GM12878 (cell line): ENCODE data around the gene CELSR1.

ENCODE experiments used
- CTCF ChIP-seq, 3 experiments: IDR thresholded peaks in 2 of 3; conservative IDR thresholded peaks in 1 of 3; 2 replicates each; pipeline ENCODE4 v1.5.1; 2011; ENCODE audit warnings: low read depth in 3 of 3, low read length in 3 of 3, mild to moderate bottlenecking in 3 of 3, control low read depth in 2 of 3, moderate library complexity in 2 of 3, inconsistent platforms in 1 of 3, mixed read lengths in 1 of 3; ENCODE audit not compliant: control insufficient read depth in 2 of 3, insufficient read depth in 1 of 3; ENCODE audit errors: extremely low read depth in 1 of 3
- IKZF1 ChIP-seq: fragments of 450-650 bp; conservative IDR thresholded peaks from 2 replicates; pipeline ENCODE4 v1.6.1; 2017; ENCODE audit warnings: antibody characterized with exemption, mild to moderate bottlenecking
- NFXL1 ChIP-seq: fragments of 450-650 bp; IDR thresholded peaks from 2 replicates; pipeline ENCODE4 v1.6.1; 2017; ENCODE audit warnings: antibody characterized with exemption, mild to moderate bottlenecking, borderline replicate concordance
- SPI1 ChIP-seq: IDR thresholded peaks from 2 replicates; pipeline ENCODE4 v1.6.1; 2011; ENCODE audit warnings: low read depth, mild to moderate bottlenecking, low read length, moderate library complexity, borderline replicate concordance; ENCODE audit not compliant: insufficient read depth
- TF ChIP-seq, protein P1 (sequence below): IDR thresholded peaks from 2 replicates; pipeline ENCODE4 v1.6.1; 2011; ENCODE audit warnings: low read depth, low read length, improper control_type of control experiment, borderline replicate concordance

GRCh38 chr22:46513908-46514550 is 23.4 kb downstream of the CELSR1 start:
- no peak for TF ChIP-seq CTCF (IDR thresholded peaks at IDR 0.05 in 2 of 3, conservative IDR thresholded peaks at IDR 0.05 in 1 of 3; ENCODE audit: control insufficient read depth in 2 of 3, extremely low read depth in 1 of 3, insufficient read depth in 1 of 3, low read depth in 3 of 3, low read length in 3 of 3)
- TF ChIP-seq SPI1 = no peak
- TF ChIP-seq NFXL1 = no peak
- TF ChIP-seq IKZF1 = no peak; the same call in 1 of the 2 replicates
- TF ChIP-seq, protein P1, sequence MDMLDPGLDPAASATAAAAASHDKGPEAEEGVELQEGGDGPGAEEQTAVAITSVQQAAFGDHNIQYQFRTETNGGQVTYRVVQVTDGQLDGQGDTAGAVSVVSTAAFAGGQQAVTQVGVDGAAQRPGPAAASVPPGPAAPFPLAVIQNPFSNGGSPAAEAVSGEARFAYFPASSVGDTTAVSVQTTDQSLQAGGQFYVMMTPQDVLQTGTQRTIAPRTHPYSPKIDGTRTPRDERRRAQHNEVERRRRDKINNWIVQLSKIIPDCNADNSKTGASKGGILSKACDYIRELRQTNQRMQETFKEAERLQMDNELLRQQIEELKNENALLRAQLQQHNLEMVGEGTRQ = no peak
